GM12865 (cell line): ENCODE measurements around the gene CLP1.

Experiments
- DNase-seq: peaks from one replicate; pipeline ENCODE4 v3.0.0; 2010; ENCODE audit warnings: low read depth
- H3K4me3 ChIP-seq: 2 replicates; pipeline ENCODE4 v1.5.1; 2011; ENCODE audit warnings: mild to moderate bottlenecking, low read depth, low read length, control low read depth
- TF ChIP-seq, protein P1 (sequence below): IDR thresholded peaks from 2 replicates; pipeline ENCODE4 v1.5.1; 2011; ENCODE audit warnings: low read length, control low read depth, low read depth, inconsistent platforms; ENCODE audit not compliant: insufficient read depth; ENCODE audit errors: missing control alignments

CLP1 gene

DNA sequence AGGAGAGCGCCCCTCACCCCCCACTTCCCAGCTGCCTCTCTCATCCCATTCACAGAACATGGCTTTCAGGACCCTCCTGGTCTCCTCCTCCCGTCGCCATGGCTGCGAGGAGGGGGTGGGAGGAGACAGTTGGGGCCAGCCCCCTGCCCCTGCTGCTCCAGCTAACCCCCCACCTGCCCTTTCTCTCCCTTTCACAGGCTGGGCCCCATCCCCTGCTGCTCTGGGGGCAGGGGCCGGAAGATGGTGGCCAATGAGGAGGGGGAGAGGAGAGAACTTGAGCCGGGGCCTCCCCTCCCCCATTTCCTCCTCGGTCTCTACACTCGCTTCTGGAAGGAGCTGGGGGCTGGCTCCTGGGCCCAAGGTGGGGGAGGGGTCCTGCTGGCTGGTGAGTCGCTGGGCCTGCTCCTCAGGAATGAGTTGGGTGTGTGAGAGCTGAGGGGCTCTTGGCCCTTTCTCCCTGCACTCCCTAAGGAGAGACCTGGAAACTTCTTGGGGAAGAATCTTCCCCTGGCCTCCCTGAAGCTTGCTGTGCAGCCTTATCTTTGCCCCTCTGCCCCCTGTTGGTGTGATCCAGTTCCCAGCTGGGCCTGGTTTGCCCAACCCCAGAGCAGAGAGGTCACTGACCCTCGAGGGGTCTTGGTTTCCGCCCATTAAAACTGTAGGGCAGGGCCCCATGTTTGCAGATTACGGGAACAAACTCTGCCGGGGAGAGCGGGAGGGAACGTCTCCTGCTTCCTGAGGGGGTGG, 18.1 kb upstream of the CLP1 start:
- peak overlapping the region; percentile 73 for H3K4me3 ChIP-seq
- no peak for DNase-seq
- TF ChIP-seq, protein P1, sequence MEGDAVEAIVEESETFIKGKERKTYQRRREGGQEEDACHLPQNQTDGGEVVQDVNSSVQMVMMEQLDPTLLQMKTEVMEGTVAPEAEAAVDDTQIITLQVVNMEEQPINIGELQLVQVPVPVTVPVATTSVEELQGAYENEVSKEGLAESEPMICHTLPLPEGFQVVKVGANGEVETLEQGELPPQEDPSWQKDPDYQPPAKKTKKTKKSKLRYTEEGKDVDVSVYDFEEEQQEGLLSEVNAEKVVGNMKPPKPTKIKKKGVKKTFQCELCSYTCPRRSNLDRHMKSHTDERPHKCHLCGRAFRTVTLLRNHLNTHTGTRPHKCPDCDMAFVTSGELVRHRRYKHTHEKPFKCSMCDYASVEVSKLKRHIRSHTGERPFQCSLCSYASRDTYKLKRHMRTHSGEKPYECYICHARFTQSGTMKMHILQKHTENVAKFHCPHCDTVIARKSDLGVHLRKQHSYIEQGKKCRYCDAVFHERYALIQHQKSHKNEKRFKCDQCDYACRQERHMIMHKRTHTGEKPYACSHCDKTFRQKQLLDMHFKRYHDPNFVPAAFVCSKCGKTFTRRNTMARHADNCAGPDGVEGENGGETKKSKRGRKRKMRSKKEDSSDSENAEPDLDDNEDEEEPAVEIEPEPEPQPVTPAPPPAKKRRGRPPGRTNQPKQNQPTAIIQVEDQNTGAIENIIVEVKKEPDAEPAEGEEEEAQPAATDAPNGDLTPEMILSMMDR: no peak

GRCh38 chr11:57640068-57640800, 17.3 kb upstream of the CLP1 start:
- TF ChIP-seq, protein P1: no peak
- DNase-seq: no peak
- H3K4me3 ChIP-seq: no peak overlapping the region

- TF ChIP-seq, protein P1: peak; percentile 49
- DNase-seq: peak; percentile 67
- no peak overlapping the region for H3K4me3 ChIP-seq
These were observed 16.4 kb upstream of the CLP1 start for GRCh38 chr11:57641011-57641807.

GRCh38 chr11:57643802-57644201, 13.8 kb upstream of the CLP1 start:
- H3K4me3 ChIP-seq: no peak overlapping the region
- DNase-seq: no peak
- TF ChIP-seq, protein P1: no peak

GRCh38 chr11:57644748-57645688, 12.5 kb upstream of the CLP1 start:
- DNase-seq: peak; percentile 88
- TF ChIP-seq, protein P1: peak; percentile 88
- H3K4me3 ChIP-seq: no peak overlapping the region

- H3K4me3 ChIP-seq: no peak overlapping the region
- TF ChIP-seq, protein P1: no peak
- no peak for DNase-seq
These were observed 11.9 kb upstream of the CLP1 start for GRCh38 chr11:57645689-57646085.
